A673 (cell line): ENCODE results near the gene TM7SF3.

Experiments used
- CTCF ChIP-seq: fragments of 300-800, 200-600 bp; sonication (generic); conservative IDR thresholded peaks from 2 replicates; pipeline ENCODE4 v1.5.1; 2017; ENCODE audit warnings: low read depth, mild to moderate bottlenecking, antibody characterized with exemption, low read length, moderate library complexity, mixed read lengths
- EZH2 ChIP-seq: fragments of 200-600 bp; sonication (generic); IDR thresholded peaks from 2 replicates; pipeline ENCODE4 v1.6.1; 2017; ENCODE audit warnings: borderline replicate concordance, low read depth, mild to moderate bottlenecking, mixed read lengths, antibody characterized with exemption, low read length; ENCODE audit not compliant: poor library complexity, severe bottlenecking

GRCh38 chr12:27009881-27010301 is 4.3 kb downstream of the TM7SF3 start:
- TF ChIP-seq CTCF (no peak), EZH2 (no peak)
